BLaER1 treated with 17β-estradiol and CSF1 and Interleukin-3, amounts not matched to agents 10 nM and 100 nM (cell line): ENCODE data around the gene TXNRD2.

Source experiments
- H3K27ac ChIP-seq, 11 experiments: shearing (Covaris generic); formaldehyde crosslinking; 2 replicates each; pipeline ENCODE4 v1.8.1; 2022
- H3K27me3 ChIP-seq, 11 experiments: shearing (Covaris generic); formaldehyde crosslinking; 2 replicates each; pipeline ENCODE4 v1.8.1; 2022
- H3K36me3 ChIP-seq, 11 experiments: shearing (Covaris generic); formaldehyde crosslinking; 2 replicates each; pipeline ENCODE4 v1.8.1; 2022
- H3K4me1 ChIP-seq, 10 experiments: shearing (Covaris generic); formaldehyde crosslinking; 2 replicates each; pipeline ENCODE4 v1.8.1; 2022
- H3K4me2 ChIP-seq, 11 experiments: shearing (Covaris generic); formaldehyde crosslinking; 2 replicates each; pipeline ENCODE4 v1.8.1; 2022
- H3K4me3 ChIP-seq, 10 experiments: shearing (Covaris generic); formaldehyde crosslinking; 2 replicates each; pipeline ENCODE4 v1.8.1; 2022
- H3K9ac ChIP-seq, 11 experiments: shearing (Covaris generic); formaldehyde crosslinking; 2 replicates each; pipeline ENCODE4 v1.8.1; 2022
- H3K9me3 ChIP-seq, 11 experiments: shearing (Covaris generic); formaldehyde crosslinking; replicated peaks in 1 of 11; 2 replicates each; pipeline ENCODE4 v1.8.1; 2022
- H4K20me1 ChIP-seq, 11 experiments: shearing (Covaris generic); formaldehyde crosslinking; 2 replicates each; pipeline ENCODE4 v1.8.1; 2022
- Cebpa-rat ChIP-seq, 11 experiments: shearing (Covaris generic); IDR thresholded peaks; 2 replicates each; pipeline ENCODE4 v1.8.1; 2022

The TXNRD2 gene

GRCh38 chr22:19854778-19855503 is 86.7 kb downstream of the TXNRD2 start, which contains the start of the genes GNB1L and RTL10:
GNB1L (minus strand) TSS chr22:19854874; CDS start chr22:19821355, 33,519 bp downstream.
RTL10 (minus strand) TSS chr22:19854874; CDS start chr22:19852261, 2,613 bp downstream.
- no peak for TF ChIP-seq Cebpa-rat (IDR thresholded peaks at IDR 0.05)
- H3K9ac ChIP-seq = peak within 1 kb of the TSS; percentile 84 to 95 (median 92)
- no peaks in the 10 kb centered on the region for H3K27me3 ChIP-seq
- H4K20me1 ChIP-seq = peaks cover 5 to 46% (median 41%) of the 10 kb centered on the region in 11 experiments; a peak in 20 of 22 replicates
- H3K9me3 ChIP-seq = no peaks in the 10 kb centered on the region
- peaks cover 22 to 33% (median 29%) of the 10 kb centered on the region in 11 experiments for H3K36me3 ChIP-seq
- peak within 1 kb of the TSS; percentile 82 to 100 (median 94) for H3K4me3 ChIP-seq
- peaks cover 37 to 61% (median 49%) of the 10 kb centered on the region in 10 experiments for H3K4me1 ChIP-seq
- H3K4me2 ChIP-seq = peak within 1 kb of the TSS; percentile 95 to 100 (median 99)
- H3K27ac ChIP-seq = peak within 1 kb of the TSS; percentile 69 to 96 (median 90)

- Histone ChIP-seq H3K9ac (peak overlapping the region; percentile 84 to 95 (median 92)), H3K4me1 (peaks cover 37 to 67% (median 49%) of the 10 kb centered on the region in 10 experiments), H3K36me3 (peaks cover 22 to 40% (median 33%) of the 10 kb centered on the region in 11 experiments), H3K27me3 (no peaks in the 10 kb centered on the region), H3K4me3 (peak overlapping the region; percentile 82 to 100 (median 94)), H3K9me3 (no peaks in the 10 kb centered on the region), H3K4me2 (peak overlapping the region; percentile 95 to 100 (median 99)), H4K20me1 (peaks cover 5 to 54% (median 45%) of the 10 kb centered on the region in 11 experiments; a peak in 20 of 22 replicates), H3K27ac (peak overlapping the region; percentile 64 to 96 (median 90))
- TF ChIP-seq Cebpa-rat (IDR thresholded peaks at IDR 0.05) = no peak
These were observed 87.5 kb downstream of the TXNRD2 start for GRCh38 chr22:19853879-19854777.

GRCh38 chr22:19853058-19853878 is 88.3 kb downstream of the TXNRD2 start:
- H4K20me1 ChIP-seq = peaks cover 5 to 63% (median 54%) of the 10 kb centered on the region in 11 experiments; a peak in 21 of 22 replicates
- H3K36me3 ChIP-seq = peaks cover 29 to 48% (median 41%) of the 10 kb centered on the region in 11 experiments
- peak overlapping the region; percentile 82 to 100 (median 94) for H3K4me3 ChIP-seq
- H3K27me3 ChIP-seq = no peaks in the 10 kb centered on the region
- H3K27ac ChIP-seq = peak overlapping the region; percentile 64 to 96 (median 90); a peak in 21 of 22 replicates
- peak overlapping the region; percentile 84 to 95 (median 92) for H3K9ac ChIP-seq
- no peak for TF ChIP-seq Cebpa-rat (IDR thresholded peaks at IDR 0.05)
- H3K4me1 ChIP-seq = peaks cover 43 to 70% (median 54%) of the 10 kb centered on the region in 10 experiments
- peak overlapping the region; percentile 95 to 100 (median 99) for H3K4me2 ChIP-seq
- no peaks in the 10 kb centered on the region for H3K9me3 ChIP-seq

- peaks cover 42 to 74% (median 58%) of the 10 kb centered on the region in 10 experiments for H3K4me1 ChIP-seq
- TF ChIP-seq Cebpa-rat (IDR thresholded peaks at IDR 0.05) = no peak
- H3K4me3 ChIP-seq = peak overlapping the region in 9 of 10 experiments; percentile 82 to 100 (median 94); a peak in 9 of 20 replicates
- H3K9ac ChIP-seq = peak overlapping the region; percentile 84 to 95 (median 92); a peak in 21 of 22 replicates
- peaks cover 31 to 57% (median 46%) of the 10 kb centered on the region in 11 experiments for H3K36me3 ChIP-seq
- no peaks in the 10 kb centered on the region for H3K9me3 ChIP-seq
- peak overlapping the region in 1 of 11 experiments; percentile 90; a peak in 2 of 22 replicates for H3K27ac ChIP-seq
- H4K20me1 ChIP-seq = peaks cover 5 to 73% (median 62%) of the 10 kb centered on the region in 11 experiments; a peak in 21 of 22 replicates
- no peaks in the 10 kb centered on the region for H3K27me3 ChIP-seq
- peak overlapping the region; percentile 95 to 100 (median 99) for H3K4me2 ChIP-seq
These were observed 89.3 kb downstream of the TXNRD2 start for GRCh38 chr22:19852177-19852781.

GRCh38 chr22:19851291-19852176 is 90.1 kb downstream of the TXNRD2 start:
- peaks cover 42 to 76% (median 59%) of the 10 kb centered on the region in 10 experiments for H3K4me1 ChIP-seq
- H3K27ac ChIP-seq = peak overlapping the region in 1 of 11 experiments; percentile 23; a peak in 1 of 22 replicates
- H3K36me3 ChIP-seq = peaks cover 39 to 65% (median 52%) of the 10 kb centered on the region in 11 experiments
- no peaks in the 10 kb centered on the region for H3K9me3 ChIP-seq
- H3K4me3 ChIP-seq = no peak overlapping the region
- peaks cover 5 to 80% (median 67%) of the 10 kb centered on the region in 11 experiments; a peak in 21 of 22 replicates for H4K20me1 ChIP-seq
- H3K4me2 ChIP-seq = peak overlapping the region in 9 of 11 experiments; percentile 4 to 100 (median 99); a peak in 8 of 22 replicates
- no peaks in the 10 kb centered on the region for H3K27me3 ChIP-seq
- peak overlapping the region in 10 of 11 experiments; percentile 88 to 95 (median 92); a peak in 16 of 22 replicates for H3K9ac ChIP-seq
- no peak for TF ChIP-seq Cebpa-rat (IDR thresholded peaks at IDR 0.05)

- Histone ChIP-seq H3K9ac (peak overlapping the region in 7 of 11 experiments; percentile 36 to 95 (median 92); a peak in 7 of 22 replicates), H3K4me2 (peak overlapping the region in 1 of 11 experiments; percentile 4; a peak in 3 of 22 replicates), H3K9me3 (no peaks in the 10 kb centered on the region), H3K27me3 (no peaks in the 10 kb centered on the region), H4K20me1 (peaks cover 5 to 88% (median 74%) of the 10 kb centered on the region in 11 experiments; a peak in 21 of 22 replicates), H3K4me1 (peaks cover 43 to 76% (median 59%) of the 10 kb centered on the region in 10 experiments), H3K27ac (peak overlapping the region in 1 of 11 experiments; percentile 23; a peak in 1 of 22 replicates), H3K36me3 (peaks cover 40 to 65% (median 53%) of the 10 kb centered on the region in 11 experiments), H3K4me3 (no peak overlapping the region)
- TF ChIP-seq Cebpa-rat (IDR thresholded peaks at IDR 0.05) = no peak
These were observed 90.9 kb downstream of the TXNRD2 start for GRCh38 chr22:19850763-19851109.
